ENCODE results near the gene HS6ST3.

HS6ST3 gene

DNA sequence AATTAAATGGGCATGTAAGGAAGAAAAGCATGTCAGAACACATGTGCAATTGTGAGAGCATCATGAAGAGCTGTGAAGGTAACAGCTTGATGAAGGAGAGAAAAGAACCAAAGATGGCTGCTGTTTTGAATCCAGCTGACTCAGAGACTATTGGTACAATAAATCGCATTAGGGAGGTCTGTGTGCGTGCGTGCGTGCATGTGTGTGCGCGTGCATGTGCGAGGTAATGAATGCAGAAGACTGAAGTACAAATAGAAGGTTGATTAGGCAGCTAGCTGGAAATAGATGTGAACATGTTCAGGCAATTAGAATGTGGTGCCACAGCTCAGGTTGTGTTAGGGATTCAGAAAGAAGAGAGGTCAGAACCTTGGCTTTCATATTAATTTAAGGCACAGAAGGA lies 463.9 kb downstream of the HS6ST3 start:
- no peak for DNase-seq

GRCh38 chr13:96573563-96573962 lies 483.7 kb downstream of the HS6ST3 start:
- DNase-seq: no peak

GRCh38 chr13:96575423-96576320 lies 485.8 kb downstream of the HS6ST3 start:
- DNase-seq: no peak

GRCh38 chr13:96581741-96582140 lies 491.8 kb downstream of the HS6ST3 start:
- DNase-seq: peak; percentile 5

GRCh38 chr13:96615252-96615651 lies 525.3 kb downstream of the HS6ST3 start:
- no peak for DNase-seq

GRCh38 chr13:96617528-96617927 lies 527.6 kb downstream of the HS6ST3 start:
- DNase-seq: no peak

- no peak for DNase-seq
These were observed 531.8 kb downstream of the HS6ST3 start for GRCh38 chr13:96621634-96622183.

- DNase-seq: no peak
These were observed 539.4 kb downstream of the HS6ST3 start for GRCh38 chr13:96629331-96629730.

DNA sequence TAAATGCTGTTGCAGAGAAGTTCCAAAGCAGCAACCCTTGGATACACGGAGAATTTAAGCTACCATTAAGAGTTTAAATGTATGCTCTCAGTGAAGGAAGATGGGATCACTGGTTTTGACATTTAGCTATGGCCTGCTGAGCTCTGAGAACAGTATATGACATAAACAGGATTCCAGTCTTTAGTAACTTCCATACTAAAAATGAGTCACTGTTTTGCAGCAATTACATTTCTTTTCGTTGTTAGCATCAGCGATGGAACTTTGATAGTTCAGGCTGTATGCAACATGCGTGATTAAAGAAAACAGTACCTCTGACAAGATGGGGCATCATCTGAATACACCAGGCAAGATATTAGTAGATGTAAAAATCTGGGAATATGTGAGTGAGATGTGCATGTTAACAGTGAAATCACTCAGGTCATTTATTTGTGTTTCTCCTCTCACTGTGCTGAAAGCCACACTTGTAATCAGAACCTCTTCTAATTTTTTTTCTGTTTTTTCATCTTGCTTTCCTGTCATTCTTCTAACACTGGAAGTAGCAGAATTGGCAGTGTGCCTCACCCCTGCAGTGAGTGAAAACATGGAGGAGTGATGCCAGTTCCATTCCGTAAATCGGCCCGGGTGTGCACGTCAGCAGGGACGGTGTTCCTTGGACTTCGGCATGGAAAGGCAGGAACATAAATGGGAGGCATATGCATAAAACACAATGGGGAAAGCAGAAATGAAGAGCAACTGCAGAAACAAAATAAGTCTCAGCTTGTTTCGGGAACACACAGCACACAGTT lies 542.8 kb downstream of the HS6ST3 start:
- DNase-seq: no peak

- no peak for DNase-seq
These were observed 546.2 kb downstream of the HS6ST3 start for GRCh38 chr13:96636001-96636709.

- no peak for DNase-seq
These were observed 547.1 kb downstream of the HS6ST3 start for GRCh38 chr13:96637039-96637438.

GRCh38 chr13:96646101-96646500 lies 556.2 kb downstream of the HS6ST3 start:
- no peak for DNase-seq

GRCh38 chr13:96646515-96647211 lies 556.8 kb downstream of the HS6ST3 start:
- DNase-seq: no peak

GRCh38 chr13:96650301-96650886 lies 560.5 kb downstream of the HS6ST3 start:
- no peak for DNase-seq

- DNase-seq: no peak
These were observed 561.7 kb downstream of the HS6ST3 start for GRCh38 chr13:96651598-96651997.

DNA sequence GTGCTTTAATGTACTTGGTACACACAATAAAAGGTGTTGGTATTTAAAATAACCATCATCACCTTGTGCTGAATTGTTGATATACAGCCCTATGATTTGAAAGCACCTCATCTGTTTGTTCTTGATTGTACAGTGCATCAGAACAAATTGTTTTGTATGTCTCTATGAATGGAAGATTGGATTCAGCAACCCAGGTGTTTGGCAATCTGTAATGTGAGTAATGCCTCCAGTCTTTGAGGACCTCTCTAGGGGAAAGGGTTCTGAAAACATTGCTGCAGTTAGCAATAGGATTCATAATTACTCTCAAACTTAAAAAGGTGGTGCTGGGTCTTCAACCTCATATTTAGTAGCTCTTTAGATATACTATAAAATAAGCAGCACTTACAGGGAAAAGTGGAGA lies 562.6 kb downstream of the HS6ST3 start:
- peak; percentile 7 for DNase-seq

DNA sequence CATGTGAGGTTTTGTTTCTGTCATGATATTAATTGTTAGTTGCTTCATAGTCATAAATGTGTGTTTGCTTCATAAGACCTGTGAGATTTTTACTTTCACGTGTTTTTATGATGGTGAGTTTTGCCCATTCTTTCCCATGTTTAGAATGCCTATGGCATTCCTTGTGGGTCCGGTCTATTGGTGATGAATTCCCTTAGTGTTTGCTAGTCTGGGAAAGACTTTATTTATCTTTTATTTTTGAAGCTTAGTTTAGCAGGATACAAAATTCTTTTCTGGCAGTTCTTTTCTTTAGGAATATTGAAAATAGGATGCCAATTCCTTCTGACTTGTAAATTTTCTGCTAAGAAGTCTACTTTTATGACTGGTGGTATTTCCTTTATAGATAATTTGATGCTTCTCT lies 571.7 kb downstream of the HS6ST3 start:
- no peak for DNase-seq

DNA sequence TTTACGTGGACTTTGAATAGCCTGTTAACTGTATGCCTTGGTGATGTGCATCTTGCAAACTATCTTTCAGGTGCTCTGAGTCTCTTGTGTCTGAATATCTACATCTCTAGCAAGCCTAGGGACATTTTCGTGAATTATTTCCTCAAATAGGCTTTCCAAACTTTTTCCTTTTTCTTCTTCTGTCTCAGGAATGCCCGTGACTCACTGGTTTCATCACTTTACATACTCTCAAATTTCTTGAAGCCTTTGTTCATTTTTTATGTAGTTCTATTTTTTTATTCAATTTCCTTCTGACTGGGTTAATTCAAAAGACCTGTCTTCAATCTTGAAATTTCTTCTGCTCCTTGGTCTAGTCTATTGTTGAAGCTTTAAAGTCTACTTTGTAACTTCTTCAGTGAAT lies 572.1 kb downstream of the HS6ST3 start:
- no peak for DNase-seq

DNA sequence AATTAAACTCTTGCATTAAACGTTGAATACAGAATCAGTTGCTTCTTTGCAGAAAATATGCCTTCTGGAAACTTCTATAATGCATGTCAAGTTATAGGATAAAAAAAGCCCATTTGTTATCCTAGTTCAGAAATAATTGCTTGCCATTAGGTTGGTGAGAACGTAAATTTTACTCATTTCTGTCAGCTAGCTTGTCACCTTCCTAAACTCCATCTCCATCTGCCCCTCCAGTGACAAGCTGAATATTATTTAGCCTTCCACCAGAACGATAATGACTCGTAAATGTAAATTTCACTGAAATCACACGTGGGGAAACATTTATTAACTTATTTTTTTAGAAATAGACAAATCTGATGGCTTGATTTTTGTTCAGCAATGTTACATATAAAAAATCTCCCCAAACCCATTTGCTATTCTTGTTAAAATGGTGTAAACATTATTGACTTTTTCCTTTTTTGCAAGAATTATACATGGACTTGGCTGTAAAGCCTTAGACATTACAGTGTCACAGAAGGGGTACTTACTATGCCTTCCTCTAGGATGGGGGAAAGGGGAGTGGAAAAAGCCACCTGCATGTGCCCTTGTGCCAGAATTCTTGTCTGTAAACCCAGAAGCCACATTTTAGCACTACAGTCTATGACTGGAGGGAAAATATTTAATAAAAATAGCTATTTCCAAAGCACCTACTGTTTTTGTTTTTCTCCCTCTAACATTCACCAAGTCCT lies 577.5 kb downstream of the HS6ST3 start:
- DNase-seq: no peak

- DNase-seq: no peak
These were observed 581.2 kb downstream of the HS6ST3 start for GRCh38 chr13:96671073-96671472.

- no peak for DNase-seq
These were observed 582.1 kb downstream of the HS6ST3 start for GRCh38 chr13:96672016-96672415.

Data from NCI-H2171 (cell line).